Measurements from ENCODE around the gene HNRNPLL. TPM values are rescaled to one million over a fixed set of nuclear protein-coding genes. Genes with fewer than 3 reads are reported as not detected.
"Not testable (repeated sequence)": the region's sequence is repeated elsewhere in the genome, so short reads cannot be mapped to it uniquely, and the experiment has no call there.

Gene HNRNPLL
- 30.5 and 34.1 TPM in 2 replicates for total RNA-seq (2014; rRNA removed; shearing (Covaris generic); ENCODE audit: low replicate concordance)

GRCh38 chr2:38602732-38603401 is at the start of gene HNRNPLL:
Gene HNRNPLL, minus strand, starts transcription at chr2:38602928. Its CDS starts 302 bp downstream, at chr2:38602626.
- Histone ChIP-seq H3K9me3 (no peaks in the 10 kb centered on the region), H3K36me3 (no peaks in the 10 kb centered on the region)

GRCh38 chr2:38650717-38651116 is 48.0 kb upstream of the HNRNPLL start:
- no peak for DNase-seq
- no peaks in the 10 kb centered on the region for H3K27me3 ChIP-seq
- H3K4me3 ChIP-seq = no peak overlapping the region
- no peaks in the 10 kb centered on the region for H3K36me3 ChIP-seq
- no peaks in the 10 kb centered on the region for H3K9me3 ChIP-seq

More at GRCh38 chr2:38602732-38603401, at the start of gene HNRNPLL:
- H3K4me3 ChIP-seq = peak within 1 kb of the TSS; percentile 80
- DNase-seq = peak; percentile 99
- no peaks in the 10 kb centered on the region for H3K27me3 ChIP-seq

GRCh38 chr2:38650012-38650411 is 47.3 kb upstream of the HNRNPLL start:
- Histone ChIP-seq H3K36me3 (no peaks in the 10 kb centered on the region), H3K27me3 (no peaks in the 10 kb centered on the region), H3K4me3 (no peak overlapping the region), H3K9me3 (no peaks in the 10 kb centered on the region)
- DNase-seq = no peak

- no peaks in the 10 kb centered on the region for H3K27me3 ChIP-seq
- no peak for DNase-seq
- H3K36me3 ChIP-seq = no peaks in the 10 kb centered on the region
- H3K9me3 ChIP-seq = no peaks in the 10 kb centered on the region
- H3K4me3 ChIP-seq = no peak overlapping the region
These were observed 46.5 kb upstream of the HNRNPLL start for GRCh38 chr2:38649176-38649728.

GRCh38 chr2:38648107-38648761 is 45.5 kb upstream of the HNRNPLL start:
- Histone ChIP-seq H3K27me3 (no peaks in the 10 kb centered on the region), H3K4me3 (no peak overlapping the region), H3K9me3 (no peaks in the 10 kb centered on the region), H3K36me3 (no peaks in the 10 kb centered on the region)
- no peak for DNase-seq

- not testable (repeated sequence) for H3K27me3 ChIP-seq, H3K9me3 ChIP-seq, H3K36me3 ChIP-seq, DNase-seq, H3K4me3 ChIP-seq
These were observed 41.2 kb upstream of the HNRNPLL start for GRCh38 chr2:38643683-38644511.

GRCh38 chr2:38643021-38643671 is 40.4 kb upstream of the HNRNPLL start:
- H3K36me3 ChIP-seq = no peaks in the 10 kb centered on the region
- DNase-seq = no peak
- peaks cover 2% of the 10 kb centered on the region; the same call in 1 of the 2 replicates for H3K27me3 ChIP-seq
- no peaks in the 10 kb centered on the region for H3K9me3 ChIP-seq
- H3K4me3 ChIP-seq = no peak overlapping the region

GRCh38 chr2:38642373-38643017 is 39.8 kb upstream of the HNRNPLL start:
- not testable (repeated sequence) for H3K9me3 ChIP-seq, H3K4me3 ChIP-seq, DNase-seq, H3K27me3 ChIP-seq, H3K36me3 ChIP-seq

GRCh38 chr2:38636069-38636468 is 33.3 kb upstream of the HNRNPLL start:
- H3K9me3 ChIP-seq = no peaks in the 10 kb centered on the region
- H3K27me3 ChIP-seq = peaks cover 3% of the 10 kb centered on the region; the same call in 1 of the 2 replicates
- no peaks in the 10 kb centered on the region for H3K36me3 ChIP-seq
- no peak for DNase-seq
- H3K4me3 ChIP-seq = no peak overlapping the region

- Histone ChIP-seq H3K36me3 (no peaks in the 10 kb centered on the region), H3K27me3 (peaks cover 3% of the 10 kb centered on the region; the same call in 1 of the 2 replicates), H3K9me3 (no peaks in the 10 kb centered on the region), H3K4me3 (no peak overlapping the region)
- no peak for DNase-seq
These were observed 32.4 kb upstream of the HNRNPLL start for GRCh38 chr2:38635139-38635538.

GRCh38 chr2:38634684-38635083 is 32.0 kb upstream of the HNRNPLL start:
- Histone ChIP-seq H3K4me3 (no peak overlapping the region), H3K27me3 (peaks cover 3% of the 10 kb centered on the region; the same call in 1 of the 2 replicates), H3K36me3 (no peaks in the 10 kb centered on the region), H3K9me3 (peaks cover 2% of the 10 kb centered on the region; the same call in 1 of the 2 replicates)
- DNase-seq = no peak

- Histone ChIP-seq H3K4me3 (no peak overlapping the region), H3K36me3 (no peaks in the 10 kb centered on the region), H3K27me3 (peaks cover 3% of the 10 kb centered on the region; the same call in 1 of the 2 replicates), H3K9me3 (peaks cover 7% of the 10 kb centered on the region)
- no peak for DNase-seq
These were observed 31.2 kb upstream of the HNRNPLL start for GRCh38 chr2:38633895-38634294.

GRCh38 chr2:38632980-38633379 is 30.3 kb upstream of the HNRNPLL start:
- H3K36me3 ChIP-seq = no peaks in the 10 kb centered on the region
- no peak for DNase-seq
- no peak overlapping the region for H3K4me3 ChIP-seq
- peaks cover 7% of the 10 kb centered on the region for H3K9me3 ChIP-seq
- no peaks in the 10 kb centered on the region for H3K27me3 ChIP-seq

- Histone ChIP-seq H3K36me3 (no peaks in the 10 kb centered on the region), H3K4me3 (no peak overlapping the region), H3K27me3 (no peaks in the 10 kb centered on the region), H3K9me3 (peaks cover 7% of the 10 kb centered on the region)
- no peak for DNase-seq
These were observed 29.2 kb upstream of the HNRNPLL start for GRCh38 chr2:38631976-38632375.

GRCh38 chr2:38629684-38630083 is 27.0 kb upstream of the HNRNPLL start:
- Histone ChIP-seq H3K36me3 (no peaks in the 10 kb centered on the region), H3K27me3 (no peaks in the 10 kb centered on the region), H3K9me3 (peaks cover 7% of the 10 kb centered on the region), H3K4me3 (no peak overlapping the region)
- DNase-seq = no peak

- H3K4me3 ChIP-seq = no peak overlapping the region
- no peaks in the 10 kb centered on the region for H3K27me3 ChIP-seq
- no peak for DNase-seq
- peaks cover 7% of the 10 kb centered on the region for H3K9me3 ChIP-seq
- H3K36me3 ChIP-seq = no peaks in the 10 kb centered on the region
These were observed 24.7 kb upstream of the HNRNPLL start for GRCh38 chr2:38627391-38627790.
